WI38 (cell line): ENCODE results near the gene ASS1.
A peak's percentile ranks its signal among the peaks of the same experiment; 100 is the strongest.

Experiments
- H3K4me3 ChIP-seq: 2 replicates; pipeline ENCODE4 v1.5.1; 2011; ENCODE audit warnings: low read depth, mild to moderate bottlenecking, control low read depth, low read length
- CTCF ChIP-seq: IDR thresholded peaks from 2 replicates; pipeline ENCODE4 v1.5.1; 2012; ENCODE audit warnings: low read depth, mild to moderate bottlenecking, control low read depth, low read length

The ASS1 gene

GRCh38 chr9:130450344-130451003 lies 5.7 kb downstream of the ASS1 start:
- H3K4me3 ChIP-seq, result no peak overlapping the region
- no peak for TF ChIP-seq CTCF

GRCh38 chr9:130451004-130451390 lies 6.2 kb downstream of the ASS1 start:
- TF ChIP-seq CTCF, result no peak

GRCh38 chr9:130451509-130452388 lies 7.0 kb downstream of the ASS1 start:
- H3K4me3 ChIP-seq, result no peak overlapping the region
- peak; percentile 47 for TF ChIP-seq CTCF

More at GRCh38 chr9:130451004-130451390, 6.2 kb downstream of the ASS1 start:
- H3K4me3 ChIP-seq, result no peak overlapping the region

- no peak for TF ChIP-seq CTCF
- no peak overlapping the region for H3K4me3 ChIP-seq
Measured at GRCh38 chr9:130452835-130453234, 8.1 kb downstream of the ASS1 start.

GRCh38 chr9:130453487-130453886 lies 8.7 kb downstream of the ASS1 start:
- TF ChIP-seq CTCF, result no peak
- no peak overlapping the region for H3K4me3 ChIP-seq

GRCh38 chr9:130454096-130454811 lies 9.5 kb downstream of the ASS1 start:
- TF ChIP-seq CTCF, result no peak
- H3K4me3 ChIP-seq, result no peak overlapping the region
